Central memory CD4-positive, alpha-beta T cell (primary cell): ENCODE results near the gene PAX5.

Source experiments
- DNase-seq: peaks from one replicate; pipeline ENCODE4 v3.0.0; 2022

Gene PAX5

GRCh38 chr9:37011530-37011929 is 22.5 kb downstream of the PAX5 start:
- no peak for DNase-seq

DNA sequence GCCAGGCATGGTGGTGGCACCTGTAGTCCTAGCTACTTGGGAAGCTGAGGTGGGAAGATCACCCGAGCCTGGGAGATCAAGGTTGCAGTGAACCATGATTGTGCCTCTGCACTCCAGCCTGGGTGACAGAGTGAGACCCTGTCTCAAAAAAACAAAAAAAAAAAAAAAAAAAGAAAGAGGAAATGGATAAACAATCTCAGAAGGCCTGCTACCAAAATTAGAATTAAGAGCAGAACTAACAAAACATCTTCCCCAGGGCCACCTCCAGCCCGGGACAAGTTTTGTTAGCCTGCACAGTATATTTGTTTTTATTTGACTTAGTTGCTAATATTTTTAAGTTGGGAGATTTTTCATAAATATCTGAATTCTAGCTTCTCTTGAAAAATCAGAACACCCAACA is 23.1 kb downstream of the PAX5 start:
- no peak for DNase-seq

- DNase-seq: no peak
Measured at GRCh38 chr9:37010180-37010579, 23.9 kb downstream of the PAX5 start.

DNA sequence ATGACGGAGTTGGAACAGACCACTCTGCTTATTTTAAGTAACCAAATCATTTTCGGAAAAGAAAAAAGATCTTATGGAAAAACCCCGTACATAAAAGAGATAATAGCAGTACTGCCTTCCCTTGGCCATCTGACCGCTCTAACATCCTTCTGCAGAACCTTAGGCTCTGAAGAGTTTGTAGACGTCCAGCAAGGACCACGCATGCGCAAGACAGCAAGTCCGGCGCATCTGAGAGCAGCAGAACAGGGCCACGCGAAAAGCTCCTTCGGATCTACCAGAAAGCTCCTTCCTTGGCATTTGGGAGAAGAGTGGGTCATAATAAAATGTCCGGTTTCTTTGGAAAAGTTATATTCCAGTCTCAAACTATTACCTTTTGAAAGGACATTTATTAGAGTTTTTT is 26.8 kb downstream of the PAX5 start:
- no peak for DNase-seq

GRCh38 chr9:37005517-37006140 is 28.4 kb downstream of the PAX5 start:
- DNase-seq: no peak

GRCh38 chr9:37004424-37004935 is 29.6 kb downstream of the PAX5 start:
- no peak for DNase-seq

DNA sequence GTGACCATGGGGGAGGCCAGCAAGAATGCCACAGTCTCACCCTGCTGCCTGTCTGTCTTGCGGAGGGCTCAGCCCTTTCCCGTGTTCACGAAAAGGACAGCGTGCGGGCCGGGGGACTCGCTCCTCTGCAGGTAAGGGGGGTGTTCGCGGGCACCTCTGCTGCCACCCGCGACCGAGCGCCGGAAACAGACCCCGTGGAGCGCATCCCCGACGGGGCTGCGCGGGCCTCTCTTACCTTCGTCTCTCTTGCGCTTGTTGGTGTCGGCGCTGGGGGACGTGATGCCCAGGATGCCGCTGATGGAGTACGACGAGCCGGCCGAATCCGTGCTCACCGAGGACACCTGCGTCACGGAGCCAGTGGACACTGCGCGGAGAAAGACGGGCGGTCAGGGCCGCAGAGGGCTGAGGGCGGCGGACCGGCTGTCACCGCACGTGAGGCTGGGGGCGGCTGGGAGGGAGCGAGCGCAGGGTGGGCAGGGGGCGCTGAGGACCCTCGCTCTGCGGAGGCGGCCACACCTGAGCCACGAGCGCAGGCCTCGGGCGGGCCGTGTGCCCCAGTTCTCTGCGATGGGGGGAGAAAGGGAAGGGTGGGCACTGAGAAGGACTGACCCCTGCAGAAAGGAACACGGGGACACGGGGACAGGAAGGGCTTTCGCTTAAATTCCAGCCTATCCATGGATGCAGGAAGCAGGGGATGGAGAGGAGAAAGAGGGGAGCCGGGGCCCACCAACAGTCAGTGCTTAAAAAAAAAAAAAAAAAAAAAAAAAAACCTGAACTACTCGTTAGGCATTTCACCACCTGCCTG is 31.5 kb downstream of the PAX5 start:
- no peak for DNase-seq

- DNase-seq: no peak
Measured at GRCh38 chr9:37002036-37002412, 32.0 kb downstream of the PAX5 start.

DNA sequence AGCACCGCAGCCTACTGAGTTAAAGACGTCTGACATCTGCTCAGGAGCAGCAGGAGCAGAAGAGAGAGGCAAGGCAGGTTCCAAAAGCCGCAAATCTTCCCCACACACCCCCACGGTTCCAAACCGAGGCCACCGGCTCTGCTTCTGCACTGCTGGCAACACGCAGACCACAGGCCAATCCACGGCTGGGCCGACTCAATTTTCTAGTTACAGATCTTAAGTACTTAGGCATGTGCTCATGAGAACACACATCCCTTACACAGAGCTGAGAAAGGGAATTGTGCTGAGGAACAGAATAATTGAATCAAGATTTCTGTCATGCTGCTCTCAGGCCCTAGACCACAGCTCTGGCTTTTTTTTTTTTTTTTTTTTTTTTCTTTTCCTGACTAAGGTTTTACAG is 32.6 kb downstream of the PAX5 start:
- DNase-seq: no peak

- DNase-seq: no peak
Measured at GRCh38 chr9:36999728-37000333, 34.2 kb downstream of the PAX5 start.

DNA sequence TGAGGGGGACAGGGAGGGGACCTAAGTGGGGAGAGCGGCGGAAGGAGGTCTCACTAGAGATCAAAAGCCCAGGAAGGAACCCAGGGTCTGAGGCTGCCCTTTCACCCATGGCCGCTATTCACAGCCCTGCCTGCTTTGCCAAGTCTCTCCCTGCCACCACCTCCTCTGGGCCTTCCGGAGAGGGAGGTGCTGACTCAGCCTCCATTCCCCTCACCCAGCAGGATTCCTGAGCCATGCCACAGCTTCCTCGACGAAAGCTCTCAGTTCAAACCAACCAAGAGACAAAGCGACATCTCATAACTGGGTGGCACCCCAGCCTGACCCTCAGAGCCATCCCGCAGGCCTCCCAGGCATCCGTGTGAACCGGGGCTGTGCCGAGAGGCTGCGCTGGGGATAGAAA is 36.7 kb downstream of the PAX5 start:
- no peak for DNase-seq

DNA sequence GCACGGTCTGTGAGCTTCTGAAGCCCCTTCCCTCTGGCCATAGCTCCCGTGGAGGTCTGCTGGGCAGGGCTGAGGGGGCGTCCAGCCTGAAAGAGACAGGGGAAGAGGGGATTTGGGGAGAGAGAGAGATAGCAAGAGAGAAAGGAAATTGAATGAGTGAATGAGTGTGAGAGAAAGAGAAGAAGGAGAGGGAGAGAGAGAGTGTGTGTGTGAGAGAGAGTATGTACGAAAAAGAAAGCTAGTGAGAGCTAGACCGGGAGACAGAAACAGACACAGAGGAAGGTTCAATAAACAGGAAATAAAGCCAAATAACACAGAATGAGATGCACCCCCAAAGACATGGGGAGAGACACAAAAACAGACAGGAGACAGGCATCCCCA is 37.4 kb downstream of the PAX5 start:
- no peak for DNase-seq

GRCh38 chr9:36995927-36996705 is 38.0 kb downstream of the PAX5 start:
- peak; percentile 45 for DNase-seq

DNA sequence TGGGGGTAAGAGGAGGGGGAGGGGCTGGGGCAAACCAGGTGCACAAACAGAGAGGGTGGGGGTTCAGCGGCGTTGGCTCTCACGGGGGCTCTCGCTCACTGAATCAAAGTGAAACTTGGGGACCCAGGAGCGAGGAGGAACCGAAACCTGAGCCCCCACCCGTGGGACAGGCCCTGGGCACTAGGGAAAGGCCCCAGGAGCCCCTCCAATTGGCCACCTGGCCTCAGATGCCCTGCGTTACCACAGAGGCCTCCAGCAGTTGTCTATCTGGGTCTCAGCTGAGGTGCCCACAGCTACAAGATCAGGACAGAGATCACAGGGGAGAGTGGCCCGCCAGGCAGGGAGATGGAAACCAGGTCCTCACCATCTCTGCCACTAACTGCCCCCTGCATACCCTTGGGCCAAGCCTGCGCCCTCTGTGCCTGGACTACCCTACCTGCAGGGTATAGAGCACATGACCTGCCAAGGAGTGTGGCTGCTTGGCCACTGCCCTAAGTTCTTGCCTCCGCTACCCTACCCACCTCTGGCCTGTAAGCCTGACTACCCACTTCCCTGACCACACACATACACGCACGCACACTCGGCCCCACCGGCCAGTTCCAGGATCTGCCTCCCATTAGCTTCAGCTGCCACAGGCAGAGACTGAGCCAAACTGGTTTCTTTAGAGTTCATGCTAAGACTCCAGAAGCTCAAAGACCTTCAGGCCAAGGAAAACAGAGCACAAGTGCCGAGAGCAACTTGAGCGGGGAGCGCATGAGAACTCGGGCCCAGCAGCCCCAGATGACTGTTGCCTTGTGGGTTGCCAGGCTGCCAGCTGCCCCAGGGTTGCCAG is 39.9 kb downstream of the PAX5 start:
- no peak for DNase-seq

- no peak for DNase-seq
Measured at GRCh38 chr9:36992501-36993316, 41.4 kb downstream of the PAX5 start.

GRCh38 chr9:36991516-36992134 is 42.4 kb downstream of the PAX5 start:
- DNase-seq: no peak

DNA sequence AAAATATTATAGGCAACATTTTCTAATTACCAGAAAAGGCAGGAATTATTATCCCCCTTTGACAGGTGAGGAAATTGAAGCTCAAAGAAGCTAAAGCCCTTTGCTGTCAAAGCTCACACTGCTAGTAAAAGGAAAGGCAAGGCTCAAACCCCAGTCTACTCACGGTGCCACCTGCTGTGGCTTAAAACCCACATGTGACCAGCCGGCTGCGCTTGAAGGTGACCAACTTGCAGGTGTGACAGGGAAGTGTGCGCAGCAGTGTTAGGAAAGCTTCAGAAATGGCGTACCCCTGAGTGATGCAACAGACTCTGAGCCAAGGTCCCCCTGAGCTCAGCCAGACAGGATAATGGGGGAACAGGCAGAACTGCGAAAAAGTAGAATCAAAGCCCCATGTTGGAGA is 45.2 kb downstream of the PAX5 start:
- no peak for DNase-seq

- no peak for DNase-seq
Measured at GRCh38 chr9:36987891-36988290, 46.2 kb downstream of the PAX5 start.

DNA sequence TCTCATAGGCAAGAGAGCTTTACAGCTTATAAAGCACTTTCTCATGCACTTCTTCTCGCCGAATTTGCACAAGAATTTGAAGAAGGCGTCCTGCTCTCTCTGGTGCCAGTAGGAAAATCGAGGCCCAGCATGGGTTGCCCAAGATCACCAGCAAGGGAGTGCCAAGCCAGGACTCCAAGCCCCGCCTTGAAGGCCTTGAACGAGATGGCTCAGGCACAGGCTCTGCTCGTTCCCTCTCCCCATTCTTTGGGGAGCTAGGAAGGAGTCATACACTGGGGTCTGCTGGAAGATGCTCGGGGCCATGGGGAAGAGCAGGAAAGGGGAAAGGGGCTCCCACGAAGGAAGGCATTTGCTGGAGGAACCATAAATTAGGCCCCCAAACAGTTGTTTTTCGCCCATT is 46.7 kb downstream of the PAX5 start:
- DNase-seq: no peak

DNA sequence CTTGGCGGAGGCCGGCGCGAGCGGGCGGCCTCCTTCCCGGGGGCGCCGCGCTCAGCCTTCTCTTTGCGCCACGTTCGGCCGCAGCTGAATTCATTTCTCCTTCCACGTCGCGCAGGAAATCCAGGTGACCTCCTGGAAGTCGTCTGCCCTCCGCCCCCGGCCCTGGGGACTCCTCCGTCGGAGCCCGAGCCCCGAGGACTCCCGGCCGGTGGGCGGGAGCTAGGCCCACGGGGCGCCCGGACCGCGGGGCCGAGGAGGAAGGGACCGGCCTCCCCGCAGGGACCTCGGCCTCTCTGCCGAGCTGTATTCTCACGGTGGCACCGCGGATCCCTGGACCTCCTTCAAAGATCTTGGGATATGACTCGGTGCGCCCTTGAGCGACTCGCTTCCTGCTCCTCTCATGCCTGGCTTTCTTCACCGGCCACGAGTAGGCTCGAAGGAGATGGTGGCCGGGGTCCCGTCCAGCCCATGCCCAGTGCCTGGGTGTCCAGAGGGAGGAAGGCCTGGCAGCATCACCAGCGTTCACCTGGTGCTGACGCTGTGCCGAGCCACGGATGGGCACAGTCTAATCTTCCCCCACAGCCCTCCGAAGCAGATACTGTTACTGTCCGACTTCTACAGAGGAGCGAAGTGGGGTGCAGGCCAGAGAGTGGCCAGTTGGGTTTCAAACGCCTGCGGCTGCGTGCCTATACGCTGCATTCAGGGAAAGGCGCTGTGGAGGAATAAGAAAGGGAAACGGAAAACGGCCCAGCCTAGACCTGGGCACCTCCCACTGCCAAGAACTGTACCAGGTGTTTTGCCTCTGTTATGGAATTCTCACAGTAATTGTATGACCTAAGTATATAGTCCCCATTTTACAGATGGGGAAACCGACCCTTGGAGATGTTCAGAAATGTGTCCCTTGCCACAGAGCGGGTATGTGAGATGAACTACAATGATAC is 47.3 kb downstream of the PAX5 start:
- DNase-seq: no peak
